Uterus (tissue), 4 donors: ENCODE results near the gene KIAA1328. TPM values are rescaled to one million over a fixed set of nuclear protein-coding genes. Genes with fewer than 3 reads are reported as not detected.

Experiments
- DNase-seq, 2 donors: peaks; one replicate each; pipeline ENCODE4 v3.0.0-alpha.2; 2019 to 2020
- H3K27ac ChIP-seq, 2 donors: fragments of 200-600 bp; sonication (generic); 1 replicate in 1 of 2; 2 replicates in 1 of 2; pipeline ENCODE4 v1.5.1; 2016 to 2018
- H3K27me3 ChIP-seq, 2 donors: fragments of 200-600 bp; sonication (generic); one replicate each; pipeline ENCODE4 v1.5.1; 2018 to 2019; ENCODE audit warnings: control low read depth in 1 of 2
- H3K36me3 ChIP-seq, 2 donors: fragments of 200-600 bp; sonication (generic); one replicate each; pipeline ENCODE4 v1.5.1; 2019; ENCODE audit warnings: control low read depth in 1 of 2
- H3K4me1 ChIP-seq, 2 donors: fragments of 200-600 bp; sonication (generic); one replicate each; pipeline ENCODE4 v1.5.1; 2018 to 2019; ENCODE audit warnings: control low read depth in 1 of 2
- H3K4me3 ChIP-seq, 2 donors: fragments of 200-600 bp; sonication (generic); 1 replicate in 1 of 2; 2 replicates in 1 of 2; pipeline ENCODE4 v1.5.1; 2018 to 2019; ENCODE audit warnings: mild to moderate bottlenecking in 1 of 2
- H3K9me3 ChIP-seq, 2 donors: fragments of 200-600 bp; sonication (generic); one replicate each; pipeline ENCODE4 v1.5.1; 2019; ENCODE audit warnings: control low read depth in 1 of 2
- POLR2A ChIP-seq, 2 donors: fragments of 450-650 bp; IDR thresholded peaks; one replicate each; pipeline ENCODE4 v1.6.1; 2016; ENCODE audit warnings: antibody characterized with exemption in 2 of 2, mild to moderate bottlenecking in 1 of 2, moderate library complexity in 1 of 2
- intact Hi-C: fragments of 100-400 bp; cut with DNase I; formaldehyde crosslinking; loops from one replicate; pipeline ENCODE4 v1.15.1; 2023; ENCODE audit warnings: low total_unique reads
- total RNA-seq, 4 donors: library from RNA; depleted of rRNA in 3 of 4; stranded (reverse); fragments of >200 nt in 3 of 4; gene quantifications; one replicate each; pipeline versions ENCODE4 v1.1.0 to v1.2.4, GENCODE V29; 2014 to 2023
- TF ChIP-seq, protein P1 (sequence below), 4 experiments: fragments of 200-600 bp in 2 of 4; fragments of 450-650 bp in 2 of 4; sonication (generic) in 2 of 4; IDR thresholded peaks; one replicate each; pipeline ENCODE4 v1.5.1; 2016 to 2019; ENCODE audit warnings: antibody characterized with exemption in 4 of 4, mild to moderate bottlenecking in 2 of 4, moderate library complexity in 1 of 4
- donor health status: DM: yes; HTN: yes; CAD: no.

The KIAA1328 gene
- total RNA-seq, 4 donors from 2014 or later, result 16.5 to 55.1 (median 31.7) TPM

- Histone ChIP-seq H3K4me1 (no peaks in the 10 kb centered on the region), H3K36me3 (no peaks in the 10 kb centered on the region), H3K4me3 (no peak overlapping the region), H3K9me3 (no peaks in the 10 kb centered on the region), H3K27me3 (no peaks in the 10 kb centered on the region), H3K27ac (no peak overlapping the region)
- no peak for DNase-seq
- TF ChIP-seq, protein P1, sequence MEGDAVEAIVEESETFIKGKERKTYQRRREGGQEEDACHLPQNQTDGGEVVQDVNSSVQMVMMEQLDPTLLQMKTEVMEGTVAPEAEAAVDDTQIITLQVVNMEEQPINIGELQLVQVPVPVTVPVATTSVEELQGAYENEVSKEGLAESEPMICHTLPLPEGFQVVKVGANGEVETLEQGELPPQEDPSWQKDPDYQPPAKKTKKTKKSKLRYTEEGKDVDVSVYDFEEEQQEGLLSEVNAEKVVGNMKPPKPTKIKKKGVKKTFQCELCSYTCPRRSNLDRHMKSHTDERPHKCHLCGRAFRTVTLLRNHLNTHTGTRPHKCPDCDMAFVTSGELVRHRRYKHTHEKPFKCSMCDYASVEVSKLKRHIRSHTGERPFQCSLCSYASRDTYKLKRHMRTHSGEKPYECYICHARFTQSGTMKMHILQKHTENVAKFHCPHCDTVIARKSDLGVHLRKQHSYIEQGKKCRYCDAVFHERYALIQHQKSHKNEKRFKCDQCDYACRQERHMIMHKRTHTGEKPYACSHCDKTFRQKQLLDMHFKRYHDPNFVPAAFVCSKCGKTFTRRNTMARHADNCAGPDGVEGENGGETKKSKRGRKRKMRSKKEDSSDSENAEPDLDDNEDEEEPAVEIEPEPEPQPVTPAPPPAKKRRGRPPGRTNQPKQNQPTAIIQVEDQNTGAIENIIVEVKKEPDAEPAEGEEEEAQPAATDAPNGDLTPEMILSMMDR (IDR thresholded peaks at IDR 0.05), result no peak
- no peak for TF ChIP-seq POLR2A (IDR thresholded peaks at IDR 0.05)
- intact Hi-C loops, result no loop called here
Measured at GRCh38 chr18:36792634-36793283, 36.2 kb upstream of the KIAA1328 start.

GRCh38 chr18:36798738-36799473 is 30.0 kb upstream of the KIAA1328 start:
- H3K27ac ChIP-seq, result no peak overlapping the region
- H3K4me3 ChIP-seq, result no peak overlapping the region
- H3K27me3 ChIP-seq, result no peaks in the 10 kb centered on the region
- DNase-seq, result no peak
- H3K36me3 ChIP-seq, result no peaks in the 10 kb centered on the region
- TF ChIP-seq, protein P1 (IDR thresholded peaks at IDR 0.05), result no peak
- no peak for TF ChIP-seq POLR2A (IDR thresholded peaks at IDR 0.05)
- H3K4me1 ChIP-seq, result no peaks in the 10 kb centered on the region
- no peaks in the 10 kb centered on the region for H3K9me3 ChIP-seq
- intact Hi-C loops, result no loop called here

DNA sequence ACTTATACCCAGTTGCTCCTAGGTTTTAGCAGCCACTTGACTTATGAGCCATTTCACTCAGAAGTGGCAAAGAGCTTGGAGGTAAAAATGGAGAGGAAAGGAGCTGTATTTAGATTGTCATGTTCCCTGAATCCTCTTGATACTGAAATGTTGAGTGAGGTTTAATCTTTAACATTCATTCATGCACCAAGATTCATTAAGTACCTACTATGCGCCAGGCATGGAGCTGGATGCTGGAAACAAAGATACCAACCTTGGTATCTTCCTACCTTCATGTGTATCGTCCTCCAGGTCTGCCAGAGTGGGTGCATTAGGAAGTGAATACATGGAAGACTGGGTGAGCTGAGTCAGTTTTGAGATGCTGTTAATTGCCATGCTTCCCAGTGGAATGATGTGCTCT is 23.8 kb upstream of the KIAA1328 start:
- no peaks in the 10 kb centered on the region for H3K36me3 ChIP-seq
- no peak for DNase-seq
- H3K27me3 ChIP-seq, result no peaks in the 10 kb centered on the region
- intact Hi-C loops, result no loop called here
- TF ChIP-seq, protein P1 (IDR thresholded peaks at IDR 0.05), result no peak
- no peak for TF ChIP-seq POLR2A (IDR thresholded peaks at IDR 0.05)
- H3K4me3 ChIP-seq, result no peak overlapping the region
- H3K4me1 ChIP-seq, result no peaks in the 10 kb centered on the region
- no peaks in the 10 kb centered on the region for H3K9me3 ChIP-seq
- H3K27ac ChIP-seq, result no peak overlapping the region

DNA sequence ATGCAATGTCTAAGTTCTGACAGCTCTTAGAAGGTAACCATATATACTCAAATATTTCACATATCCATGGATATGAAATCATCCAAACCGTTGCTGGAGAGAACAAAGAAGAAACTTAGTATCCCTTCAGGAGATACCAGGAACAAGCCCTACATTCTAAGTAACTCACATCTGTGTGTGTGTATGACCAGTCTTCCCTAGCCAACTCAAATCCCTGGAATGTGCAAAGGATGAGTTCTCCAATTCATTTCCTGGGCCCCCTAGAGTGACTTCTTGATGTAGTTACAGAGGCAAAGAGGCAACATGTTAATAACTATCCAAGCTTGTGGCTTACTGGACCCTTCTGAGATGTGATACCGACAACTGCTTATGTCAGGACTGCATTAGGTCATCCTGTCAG is 20.2 kb upstream of the KIAA1328 start:
- H3K36me3 ChIP-seq, result no peaks in the 10 kb centered on the region
- no peak overlapping the region for H3K27ac ChIP-seq
- no peak for DNase-seq
- no peaks in the 10 kb centered on the region for H3K4me1 ChIP-seq
- H3K9me3 ChIP-seq, result no peaks in the 10 kb centered on the region
- TF ChIP-seq POLR2A (IDR thresholded peaks at IDR 0.05), result no peak
- TF ChIP-seq, protein P1 (IDR thresholded peaks at IDR 0.05), result no peak
- no peaks in the 10 kb centered on the region for H3K27me3 ChIP-seq
- intact Hi-C loops, result no loop called here
- no peak overlapping the region for H3K4me3 ChIP-seq
